CD4-positive, alpha-beta T cell treated with Interleukin-1 beta for 1 hour (primary cell): ENCODE measurements around the gene TNFSF13.

Experiments used
- DNase-seq, 2 donors: peaks; one replicate each; pipeline ENCODE4 v3.0.0-alpha.2; 2020 to 2022

TNFSF13 gene

GRCh38 chr17:7576432-7576937 lies 17.9 kb downstream of the TNFSF13 start:
- DNase-seq, result no peak

- no peak for DNase-seq
Measured at GRCh38 chr17:7577327-7578199, 19.0 kb downstream of the TNFSF13 start.

GRCh38 chr17:7579001-7579833 lies 20.7 kb downstream of the TNFSF13 start, which contains the start of gene CD68:
Gene CD68 (plus strand): TSS chr17:7579638. CDS start chr17:7579678, 40 bp downstream.
- DNase-seq, result peak; percentile 67 to 86

- peak; percentile 44 to 60 for DNase-seq
Measured at GRCh38 chr17:7579834-7580603, 21.5 kb downstream of the TNFSF13 start.

- no peak for DNase-seq
Measured at GRCh38 chr17:7580604-7581575, 22.3 kb downstream of the TNFSF13 start.

- no peak for DNase-seq
Measured at GRCh38 chr17:7582396-7583252, 24.1 kb downstream of the TNFSF13 start.

GRCh38 chr17:7583253-7584109 lies 24.9 kb downstream of the TNFSF13 start, which contains the start of gene MPDU1:
Gene MPDU1 (plus strand): TSS chr17:7583852. CDS start chr17:7583863, 11 bp downstream.
- DNase-seq, result peak; percentile 96

GRCh38 chr17:7586673-7587419 lies 28.3 kb downstream of the TNFSF13 start:
- no peak for DNase-seq

GRCh38 chr17:7587420-7588151 lies 29.0 kb downstream of the TNFSF13 start:
- no peak for DNase-seq

GRCh38 chr17:7588553-7589203 lies 30.1 kb downstream of the TNFSF13 start:
- no peak for DNase-seq

GRCh38 chr17:7589204-7589868 lies 30.8 kb downstream of the TNFSF13 start:
- peak; percentile 70 to 78 for DNase-seq

GRCh38 chr17:7589891-7590691 lies 31.5 kb downstream of the TNFSF13 start, which contains the start of gene SOX15:
Gene SOX15 (minus strand): TSS chr17:7590094. CDS start chr17:7589676, 418 bp downstream.
- DNase-seq, result no peak

- no peak for DNase-seq
Measured at GRCh38 chr17:7590743-7591142, 32.2 kb downstream of the TNFSF13 start.

- no peak for DNase-seq
Measured at GRCh38 chr17:7591596-7591995, 33.0 kb downstream of the TNFSF13 start.

- DNase-seq, result no peak
Measured at GRCh38 chr17:7592422-7593021, 34.0 kb downstream of the TNFSF13 start.
